GM12872 (cell line): ENCODE results near the gene TXNRD2.

Source experiments
- TF ChIP-seq, protein P1 (sequence below): IDR thresholded peaks from 3 replicates; pipeline ENCODE4 v1.5.1; 2011; ENCODE audit warnings: low read depth, mild to moderate bottlenecking, low read length, moderate library complexity; ENCODE audit not compliant: insufficient read depth

TXNRD2 gene

DNA sequence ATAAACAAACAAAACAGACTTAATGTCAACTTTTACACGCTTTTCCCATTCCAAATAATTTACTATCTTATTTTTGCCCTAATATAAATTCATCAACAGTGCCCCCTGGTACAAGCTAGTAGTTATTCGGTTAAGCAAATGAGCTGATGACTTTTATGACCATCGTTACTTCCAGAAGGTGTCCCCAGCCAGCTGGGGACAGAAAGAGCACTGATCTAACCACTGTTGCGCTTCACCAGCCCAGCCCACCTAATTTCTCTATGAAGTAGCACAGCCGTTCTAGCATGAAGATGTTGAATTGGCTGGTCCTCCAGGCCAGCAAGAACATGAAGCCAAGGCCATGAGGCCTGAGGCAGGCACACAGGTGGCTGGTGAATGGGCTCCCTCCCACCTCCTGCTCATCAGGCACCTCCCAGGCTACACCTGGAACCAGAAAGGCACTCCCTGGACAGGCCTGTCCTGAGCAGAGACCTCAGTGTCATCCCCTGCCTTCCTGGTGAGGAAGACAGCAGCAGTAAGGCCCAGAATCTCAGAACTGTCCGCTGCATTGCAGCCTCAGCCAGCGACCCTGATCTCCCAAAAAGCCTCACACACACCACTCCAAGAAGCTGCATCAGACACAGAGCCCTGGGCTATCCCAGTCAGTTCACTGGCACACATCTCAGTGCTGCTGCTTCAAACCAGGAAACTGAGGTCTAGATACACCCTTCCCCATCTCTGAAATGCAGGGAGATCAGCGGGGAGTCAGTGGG is 99.8 kb downstream of the TXNRD2 start:
- TF ChIP-seq, protein P1, sequence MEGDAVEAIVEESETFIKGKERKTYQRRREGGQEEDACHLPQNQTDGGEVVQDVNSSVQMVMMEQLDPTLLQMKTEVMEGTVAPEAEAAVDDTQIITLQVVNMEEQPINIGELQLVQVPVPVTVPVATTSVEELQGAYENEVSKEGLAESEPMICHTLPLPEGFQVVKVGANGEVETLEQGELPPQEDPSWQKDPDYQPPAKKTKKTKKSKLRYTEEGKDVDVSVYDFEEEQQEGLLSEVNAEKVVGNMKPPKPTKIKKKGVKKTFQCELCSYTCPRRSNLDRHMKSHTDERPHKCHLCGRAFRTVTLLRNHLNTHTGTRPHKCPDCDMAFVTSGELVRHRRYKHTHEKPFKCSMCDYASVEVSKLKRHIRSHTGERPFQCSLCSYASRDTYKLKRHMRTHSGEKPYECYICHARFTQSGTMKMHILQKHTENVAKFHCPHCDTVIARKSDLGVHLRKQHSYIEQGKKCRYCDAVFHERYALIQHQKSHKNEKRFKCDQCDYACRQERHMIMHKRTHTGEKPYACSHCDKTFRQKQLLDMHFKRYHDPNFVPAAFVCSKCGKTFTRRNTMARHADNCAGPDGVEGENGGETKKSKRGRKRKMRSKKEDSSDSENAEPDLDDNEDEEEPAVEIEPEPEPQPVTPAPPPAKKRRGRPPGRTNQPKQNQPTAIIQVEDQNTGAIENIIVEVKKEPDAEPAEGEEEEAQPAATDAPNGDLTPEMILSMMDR, result no peak

DNA sequence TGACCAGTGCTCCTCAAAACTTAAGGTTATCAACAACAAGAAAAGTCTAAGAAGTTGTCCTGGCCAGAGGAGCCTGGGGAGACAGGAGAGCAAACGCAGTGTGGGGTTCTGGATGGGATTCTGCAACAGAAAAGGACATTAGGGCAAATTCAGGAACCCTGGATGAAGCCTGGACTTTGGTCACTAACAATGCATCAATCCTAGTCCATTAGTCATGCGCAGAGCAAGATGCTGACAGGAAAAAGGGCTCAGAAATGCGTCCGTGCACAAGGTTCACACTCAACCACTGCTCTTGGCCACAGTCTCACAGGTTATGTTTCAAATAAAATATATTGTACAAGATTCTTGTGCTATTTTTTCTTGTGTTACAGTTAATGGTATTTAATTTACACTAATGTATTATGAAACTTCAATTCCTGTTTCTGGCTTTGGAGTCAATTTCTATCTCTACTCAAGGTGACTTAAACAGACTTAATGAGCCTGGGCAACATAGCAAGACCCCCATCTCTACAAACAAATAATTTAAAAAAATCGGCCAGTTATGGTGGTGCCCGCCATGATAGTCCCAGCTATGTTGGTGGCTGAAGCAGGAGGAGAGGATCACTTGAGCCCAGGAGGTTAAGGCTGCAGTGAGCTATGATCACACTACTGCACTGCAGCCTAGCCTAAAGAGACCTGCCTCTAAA is 100.5 kb downstream of the TXNRD2 start:
- TF ChIP-seq, protein P1, result no peak

DNA sequence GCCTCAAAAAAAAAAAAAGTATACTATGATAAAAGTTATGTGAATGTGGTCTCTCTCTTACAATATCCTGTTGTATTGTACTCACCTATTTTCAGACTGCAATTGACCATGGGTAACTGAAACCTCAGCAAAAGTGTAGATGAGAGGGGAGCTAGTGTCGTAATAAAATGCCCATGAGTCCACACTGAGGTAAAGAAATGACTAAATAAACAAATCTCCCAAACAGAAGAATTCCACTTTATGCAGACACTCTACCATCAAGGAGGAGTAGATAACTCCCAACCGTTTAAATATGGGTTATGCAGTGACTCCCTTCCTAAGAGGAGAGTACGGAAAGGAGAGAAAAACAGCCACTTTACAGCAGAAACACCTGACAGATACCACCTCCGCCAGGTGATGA is 101.6 kb downstream of the TXNRD2 start:
- TF ChIP-seq, protein P1, result no peak

DNA sequence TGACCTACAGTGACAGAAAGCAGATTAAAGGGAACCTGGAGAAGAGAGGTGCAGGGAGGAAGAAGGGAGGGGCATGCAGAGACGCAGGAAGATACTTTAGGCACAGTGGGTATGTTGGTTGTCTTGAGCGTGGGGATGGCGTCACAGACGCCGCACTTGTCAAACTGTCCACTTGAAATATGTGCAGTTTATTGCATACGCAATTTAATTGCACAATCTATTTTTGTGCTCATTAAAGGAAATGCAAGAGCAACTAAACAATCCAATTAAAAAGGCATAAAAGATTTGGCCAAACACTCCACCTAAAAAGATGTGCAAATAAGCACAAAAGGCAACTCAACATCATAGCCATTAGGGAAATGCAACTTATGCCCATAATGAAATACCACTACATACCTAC is 103.7 kb downstream of the TXNRD2 start:
- TF ChIP-seq, protein P1, result no peak

DNA sequence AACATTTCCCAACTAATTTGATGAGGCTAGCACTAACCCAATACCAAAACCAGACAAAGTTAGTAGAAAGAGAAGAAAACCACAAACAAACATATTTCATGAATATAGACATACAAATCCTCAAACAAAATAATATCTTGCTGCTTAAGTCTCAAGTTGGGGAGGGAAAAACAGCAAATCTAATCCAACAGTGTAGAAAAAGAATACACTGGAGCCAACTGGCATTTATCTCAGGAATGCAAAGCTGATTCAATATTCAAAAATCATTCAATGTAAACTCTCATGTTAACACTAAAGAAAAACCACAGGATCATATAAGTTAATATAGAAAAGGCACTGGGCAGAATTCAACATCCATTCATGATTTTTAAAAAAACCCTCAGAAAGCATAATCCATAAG is 105.1 kb downstream of the TXNRD2 start:
- TF ChIP-seq, protein P1, result no peak

DNA sequence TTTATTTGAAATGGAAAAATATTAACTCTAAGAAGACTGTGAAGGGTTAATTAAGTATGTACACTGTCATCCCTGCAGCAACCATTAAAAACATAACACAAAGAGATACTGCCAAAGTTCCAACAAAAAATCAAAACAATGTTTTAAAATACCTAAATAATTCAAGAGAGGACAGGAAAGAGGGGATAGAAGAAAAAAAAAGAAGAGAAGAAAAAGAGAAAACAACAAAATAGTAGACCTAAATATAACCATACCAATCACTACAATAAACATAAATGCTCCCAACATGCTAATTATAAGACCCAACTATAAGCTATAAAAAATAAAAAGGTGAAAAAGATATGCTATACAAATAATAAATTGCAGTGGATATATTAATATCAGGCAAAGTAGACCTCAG is 107.0 kb downstream of the TXNRD2 start:
- TF ChIP-seq, protein P1, result no peak

DNA sequence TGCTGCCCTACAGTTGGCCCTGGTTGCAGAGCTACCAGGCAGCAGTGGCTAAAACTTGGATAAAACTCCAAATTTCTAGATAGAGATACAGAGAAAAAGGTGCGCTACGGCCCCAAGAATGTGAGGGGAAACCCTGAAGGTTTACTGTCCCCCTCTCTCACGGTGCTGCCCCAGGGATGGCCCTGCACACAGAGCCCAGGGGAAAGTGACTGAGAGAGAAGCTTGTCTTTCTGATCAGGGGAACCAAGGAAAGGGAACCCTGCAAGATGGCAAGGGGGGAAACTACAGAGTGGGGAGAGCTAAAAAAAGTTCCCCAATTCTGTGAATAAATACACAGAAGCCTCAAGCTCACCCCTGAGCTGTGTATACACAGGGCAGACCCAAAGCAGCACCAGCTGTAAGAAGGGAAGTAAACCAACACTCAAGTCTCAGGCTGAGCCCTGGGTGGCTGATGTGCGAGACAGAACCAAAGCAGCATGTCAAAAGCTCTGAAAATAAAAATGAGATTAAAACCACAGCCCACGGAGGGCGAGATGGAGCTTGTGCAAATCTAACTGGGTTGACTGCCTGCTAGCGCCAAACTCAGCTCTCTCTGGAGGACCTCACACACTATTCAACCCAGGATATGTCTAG is 109.0 kb downstream of the TXNRD2 start:
- TF ChIP-seq, protein P1, result no peak
